ENCODE results near the gene TMPRSS6.

TMPRSS6 gene

DNA sequence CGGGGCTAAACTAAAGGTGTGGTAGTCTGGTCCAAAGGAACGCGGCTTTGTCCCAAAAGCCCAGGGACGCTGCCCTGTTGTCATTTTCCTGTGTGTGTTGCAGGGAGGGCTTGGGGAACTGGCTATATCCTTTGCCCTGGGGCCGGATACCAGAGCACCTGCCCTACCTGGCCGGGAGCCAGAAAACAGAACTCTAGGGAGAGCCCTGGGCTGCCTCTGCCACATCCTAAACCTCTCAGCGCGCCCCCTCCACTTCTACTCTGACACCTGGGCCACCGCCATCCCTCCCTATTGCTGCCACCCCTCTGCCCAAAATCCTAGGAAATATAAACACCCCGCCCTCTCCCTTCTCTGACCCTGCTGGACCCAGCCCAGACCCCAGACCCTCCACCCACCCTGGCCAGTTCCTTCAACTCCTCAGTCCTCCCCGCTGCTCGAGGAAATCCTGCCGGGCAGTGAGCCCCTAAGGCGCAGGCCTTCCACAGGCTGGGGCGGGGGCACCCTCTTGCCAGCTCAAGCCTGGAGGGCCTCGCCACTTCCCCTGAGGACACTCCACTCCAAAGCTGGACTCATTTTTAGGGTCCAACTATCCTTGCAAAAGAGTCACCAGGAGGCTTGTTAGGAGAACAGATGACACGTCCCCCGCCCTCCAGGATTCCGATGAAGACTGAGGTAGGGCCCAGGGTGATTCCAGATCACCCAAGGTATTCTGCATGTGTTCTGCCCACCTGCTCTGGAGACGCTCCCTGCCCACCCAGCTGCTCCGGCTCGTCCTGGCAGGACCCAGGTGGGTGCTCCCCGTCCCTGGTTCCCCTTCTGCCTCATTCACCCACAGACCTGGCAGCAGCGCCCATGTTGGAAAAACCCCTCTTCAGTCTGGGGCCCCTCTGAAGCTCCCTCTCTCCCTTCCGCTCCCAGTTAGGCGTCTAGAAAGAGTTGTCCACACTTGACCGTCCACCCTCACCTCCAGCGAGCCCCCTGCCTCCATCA, 45.8 kb downstream of the TMPRSS6 start:
- no peak for DNase-seq

DNA sequence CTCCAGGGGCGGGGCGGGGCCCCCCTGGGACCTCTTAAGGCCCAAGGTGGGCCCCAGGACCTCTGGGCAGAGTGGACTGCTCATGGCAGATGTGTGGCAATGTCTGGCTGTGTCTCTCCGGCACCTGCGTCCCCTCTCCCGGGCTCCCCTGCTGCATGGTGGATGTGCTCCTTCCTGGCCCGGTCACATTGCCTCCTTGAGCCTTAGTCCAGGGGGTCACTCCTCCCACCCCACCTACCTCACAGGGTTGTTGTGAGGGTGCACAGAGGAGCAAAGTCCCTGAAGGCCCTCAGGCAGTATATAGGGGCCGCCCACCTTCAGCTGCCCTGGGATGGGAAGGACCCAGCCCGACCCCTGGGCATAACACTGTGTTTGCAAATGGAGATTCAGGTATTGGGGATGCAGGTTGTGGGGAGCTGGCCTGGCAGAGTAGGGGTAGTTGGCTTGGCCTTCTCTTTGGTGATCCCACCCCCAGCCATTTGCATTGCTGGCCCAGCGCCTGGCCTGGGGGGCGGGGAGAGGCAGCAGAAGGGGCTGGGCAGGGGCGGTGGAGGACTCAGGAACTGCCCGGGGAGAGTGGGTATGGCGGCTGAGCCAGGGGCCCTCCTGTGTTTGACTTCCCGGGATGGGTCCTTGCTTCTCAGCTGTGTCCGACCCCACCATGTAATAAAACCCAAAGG, 46.7 kb downstream of the TMPRSS6 start:
- no peak for DNase-seq

DNA sequence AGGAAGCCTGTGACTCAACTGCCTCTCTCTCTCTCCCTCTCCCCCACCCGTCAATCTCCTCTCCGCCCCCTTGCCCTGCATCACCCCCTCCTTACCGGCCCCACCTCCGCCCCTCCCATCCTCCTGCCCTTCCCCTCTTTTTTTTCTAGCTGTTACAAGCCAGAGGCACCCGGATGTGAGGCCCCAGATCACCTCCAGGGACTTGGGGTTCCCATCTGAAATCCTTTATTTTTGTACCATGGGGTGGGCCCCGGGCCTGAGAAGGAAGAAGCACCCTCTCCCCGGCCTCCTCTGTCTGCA, 47.2 kb downstream of the TMPRSS6 start:
- DNase-seq: no peak

DNA sequence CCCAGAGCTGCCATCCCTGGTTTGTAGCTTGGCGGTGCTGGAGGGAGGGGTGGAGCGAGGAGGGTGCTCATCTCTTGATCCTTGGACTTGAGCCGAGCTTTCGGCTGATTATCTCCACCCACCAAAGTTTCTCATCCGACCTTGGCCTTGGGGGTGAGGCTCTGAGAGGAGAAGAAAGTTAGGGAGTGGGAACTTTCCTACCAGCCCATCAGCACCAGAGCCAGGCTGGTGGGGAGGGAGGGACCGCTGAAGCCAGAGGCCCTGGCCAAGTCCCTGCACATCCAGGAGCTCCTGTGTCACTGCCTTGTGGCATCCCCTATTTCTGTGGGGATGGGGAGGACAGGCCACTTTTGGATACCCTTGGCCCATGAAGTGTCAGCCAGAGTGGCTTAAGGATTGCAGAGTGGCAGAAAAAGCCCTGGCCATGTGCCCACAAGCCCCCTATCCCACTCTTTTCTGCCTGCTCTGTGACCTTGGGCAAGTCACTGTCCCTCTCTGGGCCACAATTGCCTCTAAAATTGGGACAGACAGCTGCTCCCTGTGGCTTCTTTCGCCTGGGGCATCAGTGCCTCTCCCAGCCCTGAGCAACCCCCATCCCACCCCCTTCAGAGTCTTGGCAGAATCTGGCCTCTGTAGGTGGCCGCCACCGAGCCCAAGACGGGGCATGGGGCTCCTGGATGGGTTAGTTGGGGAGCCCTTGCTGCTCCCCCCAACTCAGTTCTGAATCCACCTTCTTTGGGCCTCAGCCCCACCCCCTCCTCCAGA, 47.7 kb downstream of the TMPRSS6 start:
- no peak for DNase-seq

DNA sequence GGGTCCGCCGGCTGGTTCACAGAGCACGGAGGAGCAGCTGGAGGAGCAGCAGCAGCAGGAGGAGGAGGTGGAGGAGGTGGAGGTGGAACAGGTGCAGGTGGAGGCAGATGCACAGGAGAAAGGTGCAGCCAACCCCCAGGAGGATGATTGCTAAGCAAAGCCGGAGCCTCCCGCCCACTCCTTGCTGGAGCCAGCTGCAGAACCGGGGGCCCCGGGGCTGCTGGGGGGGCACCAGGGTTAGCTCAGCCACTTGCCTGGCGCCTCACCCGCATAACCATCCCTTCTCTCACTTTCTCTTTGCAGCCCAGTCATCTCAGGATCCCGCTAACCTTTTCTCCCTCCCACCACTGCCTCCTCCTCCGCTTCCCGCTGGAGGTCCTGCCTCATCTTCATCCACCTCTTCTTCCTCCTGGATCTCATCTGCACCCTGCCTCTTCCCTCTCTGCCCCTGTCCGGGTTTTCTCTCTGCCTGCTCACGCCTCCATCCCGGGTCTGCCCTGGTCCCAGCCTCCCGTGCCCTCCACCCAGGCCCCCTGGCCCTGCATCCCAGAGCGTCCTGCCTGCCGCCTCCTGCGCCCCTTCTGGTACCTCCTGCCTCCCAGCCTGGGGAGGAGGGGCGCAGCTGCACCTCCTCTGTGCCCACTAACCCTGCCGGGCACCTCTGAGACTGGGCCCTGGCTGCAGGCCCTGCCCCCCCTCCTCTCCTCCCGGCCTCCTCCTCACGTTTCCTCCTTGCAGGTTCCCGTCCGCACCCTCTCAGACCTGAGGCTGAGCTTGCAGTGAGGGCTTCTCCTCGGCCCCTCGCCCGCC, 48.5 kb downstream of the TMPRSS6 start:
- no peak for DNase-seq

DNA sequence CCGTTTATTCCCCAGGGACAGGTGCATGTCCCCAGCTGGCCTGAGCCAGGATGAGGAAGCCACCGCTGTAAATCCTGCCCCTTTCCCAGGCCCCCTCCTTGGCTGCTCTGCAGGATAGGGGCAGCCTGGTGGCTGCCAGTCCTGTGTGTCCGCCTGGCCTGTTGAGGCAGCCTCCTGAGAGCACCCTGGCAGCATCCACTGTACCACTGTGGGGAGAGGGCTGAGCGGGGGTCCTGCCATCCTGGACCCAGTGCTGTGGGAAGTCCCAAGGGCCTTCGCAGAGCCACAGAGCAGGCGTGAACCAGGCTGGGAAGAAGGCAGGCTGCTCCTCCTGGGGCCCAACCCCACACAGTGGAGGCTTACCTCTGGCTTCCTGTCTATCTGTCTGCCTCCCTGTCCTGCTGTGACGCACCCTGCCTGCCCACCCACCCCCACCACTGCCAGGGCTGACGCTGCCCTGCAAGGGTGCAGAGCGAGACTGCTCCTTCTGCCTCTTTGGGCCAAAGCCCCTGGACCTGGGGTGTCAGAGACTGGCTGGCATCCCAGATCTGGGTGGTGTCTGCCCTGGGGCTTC, 49.5 kb downstream of the TMPRSS6 start:
- DNase-seq: no peak

DNA sequence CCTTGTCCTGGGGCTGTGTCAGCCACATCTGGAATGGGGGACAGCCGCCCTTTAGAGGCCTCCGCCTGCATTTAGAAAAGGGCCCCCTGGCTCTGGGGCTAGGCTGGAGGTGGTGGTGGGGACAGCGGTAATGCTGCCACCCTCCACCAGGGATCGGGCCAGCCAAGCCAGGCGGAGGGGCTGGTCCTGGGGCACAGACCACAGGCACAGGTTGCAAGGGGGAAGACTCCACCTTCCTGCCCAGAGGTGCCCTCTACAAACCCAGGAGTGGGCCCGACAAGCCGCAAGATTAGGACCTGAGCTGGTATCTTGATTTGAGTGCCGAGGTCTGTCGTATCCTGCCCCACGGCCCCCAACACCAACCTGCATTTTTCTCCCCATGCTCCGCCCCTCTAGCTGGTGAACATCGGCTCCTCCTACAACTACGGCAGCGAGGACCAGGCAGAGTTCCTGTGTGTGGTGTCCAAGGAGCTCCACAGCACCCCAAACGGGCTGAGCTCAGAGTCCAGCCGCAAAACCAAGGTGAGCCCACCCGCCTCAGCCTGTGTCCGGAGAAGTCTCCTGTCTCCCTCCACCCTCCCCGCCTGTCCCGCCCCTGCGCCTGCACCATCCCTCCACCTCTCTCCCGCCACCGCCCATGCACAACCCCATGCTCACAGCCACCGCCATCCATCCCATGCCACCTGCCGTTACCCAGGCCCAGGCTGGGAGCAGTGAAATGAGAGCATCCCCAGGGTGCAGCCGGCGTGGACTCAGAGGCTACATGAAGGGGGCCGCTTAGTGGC, 50.4 kb downstream of the TMPRSS6 start:
- no peak for DNase-seq

DNA sequence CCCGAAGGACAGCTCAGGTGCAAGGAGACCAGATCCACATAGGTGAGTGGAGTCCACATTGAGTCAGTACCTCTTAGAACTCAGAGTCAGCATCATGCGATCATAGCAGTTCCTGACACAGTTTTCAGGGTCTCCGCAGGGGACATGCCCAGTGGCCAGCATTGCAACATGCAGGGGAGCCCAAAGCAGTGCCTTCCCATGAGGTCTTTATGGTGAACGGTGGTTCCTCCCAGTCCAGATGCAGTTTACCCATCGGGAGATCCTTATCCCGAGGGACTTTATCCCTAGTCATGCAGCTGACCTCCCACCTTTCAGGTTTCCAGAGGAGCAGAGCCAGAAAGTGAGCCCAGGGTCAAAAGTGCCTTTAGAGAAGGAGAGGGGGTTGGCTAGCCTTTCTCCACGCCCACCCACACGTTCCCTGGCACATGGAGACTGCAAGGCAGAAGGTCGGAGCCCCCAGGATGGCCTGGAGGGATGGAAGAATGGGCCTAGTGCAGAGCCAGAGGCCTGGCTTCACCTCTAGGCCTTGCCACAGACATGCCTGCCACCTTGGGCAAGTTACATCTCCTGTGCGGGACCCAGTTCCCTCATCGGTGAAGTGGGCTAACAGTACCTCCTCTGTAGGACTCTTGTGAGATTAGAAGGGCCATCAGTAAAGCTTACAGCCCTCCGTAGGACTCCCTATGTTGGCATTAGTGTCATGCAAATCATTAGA, 51.6 kb downstream of the TMPRSS6 start:
- no peak for DNase-seq

DNA sequence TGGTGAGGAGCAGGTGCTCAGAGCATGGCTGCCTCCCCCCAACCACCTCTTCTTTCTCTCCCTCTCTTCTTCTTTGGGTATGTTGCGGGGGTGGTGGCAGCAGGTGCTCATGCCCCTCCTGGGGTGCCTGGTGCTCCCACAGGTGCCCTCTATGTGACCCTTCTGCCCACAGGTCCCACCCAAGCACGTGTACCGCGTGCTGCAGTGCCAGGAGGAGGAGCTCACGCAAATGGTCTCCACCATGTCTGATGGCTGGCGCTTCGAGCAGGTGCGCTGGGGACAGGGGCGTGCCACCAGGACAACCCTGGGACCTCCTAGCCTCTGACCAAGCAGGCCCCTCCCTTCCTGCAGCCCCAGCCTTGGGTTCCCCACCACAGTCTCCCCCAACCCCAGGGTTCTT, 52.3 kb downstream of the TMPRSS6 start:
- no peak for DNase-seq

DNA sequence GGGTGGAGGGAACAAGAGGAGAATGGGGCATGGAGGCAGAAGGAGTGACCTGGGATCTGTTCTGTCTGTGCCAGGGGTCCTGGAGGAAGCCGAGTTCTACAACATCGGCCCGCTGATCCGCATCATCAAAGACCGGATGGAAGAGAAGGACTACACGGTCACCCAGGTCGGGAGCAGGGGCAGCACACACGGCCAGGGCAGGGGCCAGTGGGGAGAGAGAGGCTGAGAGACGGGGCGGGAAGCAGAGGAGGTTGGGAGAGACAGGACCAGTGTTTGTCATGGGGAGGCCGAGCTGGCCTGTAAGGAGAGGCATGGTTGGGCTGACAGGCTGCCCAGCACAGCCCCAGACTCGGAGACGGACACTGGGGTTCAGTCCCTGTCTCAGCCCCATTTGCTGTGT, 53.3 kb downstream of the TMPRSS6 start:
- no peak for DNase-seq

DNA sequence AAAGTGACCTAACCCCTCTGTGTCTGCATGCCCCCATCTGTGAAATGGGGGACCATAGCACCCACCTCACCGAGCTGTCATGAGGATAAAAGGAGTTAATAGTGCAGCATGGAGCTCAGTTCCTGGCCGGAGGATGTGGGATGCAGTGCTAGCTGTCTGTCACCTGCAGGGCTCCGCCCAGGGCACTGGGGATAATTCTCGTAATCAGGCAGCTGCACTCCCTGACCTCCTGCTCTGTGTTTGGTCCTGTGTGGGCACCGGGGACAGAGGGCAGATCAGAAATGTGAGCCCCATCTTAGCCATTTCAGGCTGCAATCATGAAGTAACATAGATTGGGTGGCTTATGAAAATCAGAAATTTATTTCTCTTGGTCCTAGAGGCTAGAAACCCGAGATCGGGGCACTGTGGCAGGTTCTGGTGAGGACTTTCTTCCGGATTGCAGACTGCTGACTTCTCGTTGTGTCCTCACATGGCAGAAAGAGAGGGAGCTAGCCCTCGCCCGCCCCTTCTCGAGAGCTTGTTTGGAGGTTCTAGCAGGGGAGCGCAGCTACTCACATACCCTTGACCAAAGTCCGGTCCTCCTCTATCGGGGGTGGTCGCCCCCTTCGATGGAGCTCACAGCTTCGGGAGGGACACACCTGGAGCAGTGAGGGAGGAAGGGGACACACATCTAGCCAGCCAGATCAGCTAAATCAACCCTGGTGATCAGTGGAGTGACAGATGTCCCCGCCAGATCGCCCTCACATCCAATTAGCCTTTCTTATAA, 54.7 kb downstream of the TMPRSS6 start:
- DNase-seq: no peak

DNA sequence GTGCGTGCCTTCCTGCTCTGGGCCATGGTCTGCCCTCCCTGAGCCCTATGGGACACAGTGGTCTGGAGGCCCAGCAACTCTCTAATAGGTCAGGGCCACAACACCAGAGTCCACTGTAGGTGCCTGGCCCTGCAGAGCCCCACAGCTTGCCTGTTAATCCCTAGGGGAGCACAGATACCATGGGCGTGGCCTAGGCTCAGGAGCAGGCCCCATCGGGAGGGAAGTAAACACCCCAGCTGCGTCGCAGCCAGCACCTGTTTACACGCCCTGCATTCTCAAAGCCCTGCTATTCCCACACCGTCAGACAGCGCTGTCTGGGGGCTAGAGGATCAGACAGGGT, 55.5 kb downstream of the TMPRSS6 start:
- DNase-seq: no peak

DNA sequence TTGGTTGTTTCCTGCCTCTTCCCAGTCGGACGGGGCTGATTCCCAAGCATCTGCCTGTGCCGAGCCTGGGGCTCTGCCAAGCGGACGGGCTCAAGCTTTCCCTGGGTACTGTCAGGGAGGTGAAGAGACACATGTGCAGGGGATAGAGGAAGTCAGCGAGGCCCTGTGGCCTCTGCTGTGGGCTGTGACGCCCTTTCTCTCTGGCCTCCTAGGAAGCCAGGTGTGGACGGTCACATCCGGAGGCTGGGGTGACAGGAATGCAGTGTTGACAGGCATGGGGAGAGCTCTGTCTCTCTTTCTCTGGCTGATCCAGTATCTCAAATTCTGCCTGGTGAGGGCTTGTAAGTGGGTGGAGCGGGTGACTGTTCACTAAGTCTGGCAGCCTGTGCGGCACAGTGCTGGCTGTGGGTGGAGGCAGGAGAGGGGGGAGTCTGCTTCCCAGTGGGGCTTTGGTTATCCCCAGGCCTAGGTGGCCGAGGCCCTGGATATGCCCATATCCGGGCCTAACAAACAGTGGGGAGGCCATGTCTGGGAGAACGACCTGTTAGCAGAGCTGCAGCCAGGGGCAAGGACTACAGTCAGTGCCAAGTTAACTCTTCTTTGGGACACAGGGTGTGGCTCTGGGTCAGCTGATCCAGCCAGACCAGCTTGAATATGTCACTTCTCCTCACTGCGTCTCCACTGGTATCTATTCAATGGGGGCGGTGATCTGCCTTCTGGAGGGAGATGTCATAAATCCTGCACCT, 56.0 kb downstream of the TMPRSS6 start:
- no peak for DNase-seq

DNA sequence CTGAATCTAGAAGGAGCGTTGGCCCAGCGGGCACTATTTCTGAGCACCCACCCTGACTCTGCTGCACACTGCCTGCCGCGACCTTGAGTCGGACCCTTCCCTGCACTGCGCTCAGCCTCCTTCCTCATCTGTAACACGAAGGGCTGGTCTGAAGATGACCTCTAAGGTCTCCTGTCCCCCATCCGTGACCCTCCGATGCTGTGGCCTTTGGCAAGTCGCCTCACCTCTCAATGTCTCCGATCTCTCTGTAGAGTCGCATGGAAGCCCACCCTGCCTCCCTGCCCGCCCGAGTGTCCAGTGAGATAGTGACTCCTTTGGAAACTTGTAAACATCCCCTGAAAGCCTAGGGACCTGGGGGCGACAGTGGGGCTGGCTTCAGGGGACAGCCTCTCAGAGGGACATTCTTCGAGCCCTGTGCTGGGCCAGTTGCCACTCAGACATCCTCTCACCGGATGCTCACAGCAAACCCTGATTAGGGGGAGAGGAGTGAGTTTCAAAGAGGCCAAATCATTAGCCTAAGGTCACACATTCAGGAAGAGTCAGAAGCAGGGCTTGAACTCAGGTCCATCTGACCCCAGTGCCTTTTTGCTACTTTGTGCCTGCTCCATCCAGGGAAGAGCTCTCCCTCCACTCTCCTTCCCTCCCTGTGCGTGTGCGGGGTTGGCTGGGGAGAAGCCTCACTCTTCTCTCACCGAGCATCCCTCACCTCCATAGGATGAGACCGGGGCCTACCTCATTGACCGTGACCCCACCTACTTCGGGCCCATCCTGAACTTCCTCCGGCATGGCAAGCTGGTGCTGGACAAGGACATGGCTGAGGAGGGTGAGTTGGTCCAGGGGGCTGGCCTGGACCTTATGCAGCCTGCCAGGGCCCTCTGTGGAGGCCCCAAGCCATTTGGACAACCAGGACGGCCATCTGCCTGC, 56.9 kb downstream of the TMPRSS6 start:
- no peak for DNase-seq

DNA sequence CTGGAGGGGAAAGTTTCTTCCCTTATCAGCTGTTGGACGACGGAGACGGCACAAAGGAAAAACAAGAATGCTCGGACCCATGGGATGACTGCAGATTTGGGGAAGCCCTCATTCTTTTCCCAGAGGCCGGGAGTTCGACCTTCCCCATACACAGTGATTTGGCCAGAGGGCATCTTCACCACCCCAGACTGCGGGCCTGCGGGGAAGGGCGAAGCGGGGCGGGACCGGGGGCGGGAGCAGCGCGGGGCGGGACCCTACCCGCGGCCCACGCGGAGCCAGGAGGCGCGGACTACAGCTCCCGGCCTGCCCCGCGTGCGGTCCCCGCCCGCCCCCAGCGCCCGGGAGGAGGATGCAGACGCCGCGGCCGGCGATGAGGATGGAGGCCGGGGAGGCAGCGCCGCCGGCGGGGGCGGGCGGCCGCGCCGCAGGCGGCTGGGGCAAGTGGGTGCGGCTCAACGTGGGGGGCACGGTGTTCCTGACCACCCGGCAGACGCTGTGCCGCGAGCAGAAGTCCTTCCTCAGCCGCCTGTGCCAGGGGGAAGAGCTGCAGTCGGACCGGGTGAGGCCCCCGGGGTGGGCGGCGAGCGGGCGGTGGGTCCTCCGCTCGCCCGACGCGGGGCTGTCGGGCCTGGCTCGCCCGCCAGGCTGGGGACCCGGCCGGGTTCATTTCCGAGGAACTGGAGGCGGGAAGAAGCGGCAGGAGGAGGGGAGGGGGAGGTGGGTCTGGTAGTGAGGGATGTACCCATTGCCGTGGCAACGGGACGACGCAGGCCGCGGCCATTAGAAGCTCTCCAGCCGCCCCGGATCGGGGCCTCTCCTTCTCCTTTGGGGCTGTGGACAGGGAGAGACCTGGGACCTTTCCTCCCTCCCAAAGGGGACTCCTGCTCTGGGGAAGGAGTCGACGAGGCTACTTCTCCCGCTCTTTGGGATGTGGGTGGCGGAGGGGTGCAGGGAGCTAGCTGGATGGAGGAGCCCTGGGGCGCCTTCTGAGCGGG, 57.8 kb downstream of the TMPRSS6 start, which contains the start of gene KCTD17:
KCTD17 (plus strand) TSS at position 352 of the 995 bp plus-strand sequence; CDS start at position 371, 19 bp downstream.
- no peak for DNase-seq

DNA sequence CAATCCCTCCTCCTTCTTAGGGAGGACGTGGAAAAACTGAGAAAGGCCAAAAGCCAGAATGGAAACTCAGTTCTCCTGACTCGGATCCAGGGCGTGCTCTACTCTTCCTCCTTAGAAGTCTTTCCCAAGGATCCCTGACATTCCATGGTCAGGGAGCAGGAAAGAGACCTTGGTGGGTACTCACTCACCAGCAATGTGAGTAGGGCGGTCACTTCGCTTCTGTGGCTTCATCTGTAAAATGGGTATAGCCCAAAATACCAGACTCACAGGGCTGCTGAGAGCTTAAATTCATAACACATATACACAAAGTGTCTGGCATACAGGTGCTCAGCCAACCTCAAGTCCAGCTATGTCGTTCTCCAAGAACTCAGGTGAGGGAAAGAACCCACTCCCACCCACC, 58.6 kb downstream of the TMPRSS6 start:
- DNase-seq: no peak

DNA sequence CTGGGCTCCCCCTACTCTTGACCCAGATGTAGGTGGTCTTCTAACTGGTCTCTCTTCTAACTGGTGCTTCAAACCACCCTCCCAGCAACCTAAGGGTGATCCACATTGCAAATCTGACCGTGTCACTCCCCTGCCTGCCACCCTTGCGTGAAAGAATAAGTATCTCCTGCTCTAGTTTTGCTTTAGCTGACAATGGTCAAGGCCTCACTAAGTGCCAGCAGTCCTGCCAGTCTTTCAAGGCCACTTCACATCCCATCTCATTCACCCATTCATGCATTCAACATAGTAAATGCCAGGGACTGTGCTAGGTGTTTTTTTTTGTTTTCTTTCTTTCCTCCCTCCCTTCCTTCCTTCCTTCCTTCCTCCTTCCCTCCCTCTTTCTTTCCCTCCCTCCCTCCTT, 60.3 kb downstream of the TMPRSS6 start:
- DNase-seq: no peak
